NCI-H2081 treated with DMSO at 0.1 percent for 48 hours (cell line): ENCODE results near the gene FICD.
"Not testable (repeated sequence)": the region's sequence is repeated elsewhere in the genome, so short reads cannot be mapped to it uniquely, and the experiment has no call there.

ENCODE experiments used
- DNase-seq: peaks from one replicate; lab custom pipeline; 2025; lab: John Stamatoyannopoulos, UW

Gene FICD

GRCh38 chr12:108514973-108515814 lies at the start of gene FICD:
Gene FICD (plus strand): TSS chr12:108515277. CDS start chr12:108516973, 1,696 bp downstream.
- peak; percentile 94 for DNase-seq

DNA sequence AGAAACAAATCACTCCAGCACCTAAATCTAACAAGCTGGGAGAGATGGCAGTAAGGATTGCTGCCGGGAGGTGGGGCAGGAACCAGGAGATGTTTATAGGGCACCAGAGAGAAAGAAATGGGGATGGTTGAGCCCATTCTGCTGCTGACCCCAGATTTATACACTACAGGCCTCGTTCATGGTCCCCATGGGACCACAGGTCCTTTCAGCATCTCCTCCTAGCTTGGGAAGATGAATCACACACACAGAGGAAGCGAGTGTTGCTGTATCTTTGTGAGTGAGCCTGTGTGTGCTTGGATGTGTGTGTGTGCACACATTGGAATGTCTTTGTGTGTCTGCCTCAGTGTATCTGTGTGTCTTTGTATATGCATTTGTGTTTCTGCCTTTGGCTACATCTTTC lies 49.7 kb upstream of the FICD start:
- no peak for DNase-seq

- no peak for DNase-seq
Observed at GRCh38 chr12:108468196-108468968, 46.7 kb upstream of the FICD start.

DNA sequence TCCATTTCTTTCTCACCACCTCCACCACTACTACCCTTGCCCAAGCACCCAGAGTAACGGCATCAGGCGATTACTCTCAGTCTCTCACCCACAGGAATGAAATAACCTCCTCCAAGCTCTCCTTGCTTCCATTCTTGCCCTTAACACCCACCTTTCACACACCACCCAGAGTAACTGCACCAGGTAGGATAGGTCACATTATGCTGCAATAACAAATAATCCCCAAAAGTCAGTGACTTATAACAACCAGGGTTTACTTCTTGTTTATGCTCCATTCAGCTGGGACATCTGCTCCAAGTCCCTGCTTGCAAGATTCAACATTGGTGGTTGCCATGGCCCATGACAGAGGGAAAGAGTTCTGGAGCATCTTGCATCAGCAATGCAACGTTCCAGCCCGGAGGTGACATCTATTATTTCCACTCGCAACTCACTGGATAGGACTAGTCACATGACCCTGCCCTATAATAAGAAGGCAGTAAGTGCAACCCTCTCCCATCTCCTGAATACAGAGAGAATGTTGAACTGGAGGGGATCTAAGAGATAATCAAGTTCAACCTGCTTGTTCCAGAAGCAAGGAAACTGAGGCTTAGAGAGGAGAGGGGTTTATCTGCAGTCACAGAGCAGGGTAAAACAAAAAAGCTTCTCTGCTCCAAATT lies 41.5 kb upstream of the FICD start:
- DNase-seq: no peak

- DNase-seq: no peak
Observed at GRCh38 chr12:108475396-108475795, 39.7 kb upstream of the FICD start.

- no peak for DNase-seq
Observed at GRCh38 chr12:108477055-108477880, 37.8 kb upstream of the FICD start.

GRCh38 chr12:108477881-108478259 lies 37.2 kb upstream of the FICD start:
- no peak for DNase-seq

DNA sequence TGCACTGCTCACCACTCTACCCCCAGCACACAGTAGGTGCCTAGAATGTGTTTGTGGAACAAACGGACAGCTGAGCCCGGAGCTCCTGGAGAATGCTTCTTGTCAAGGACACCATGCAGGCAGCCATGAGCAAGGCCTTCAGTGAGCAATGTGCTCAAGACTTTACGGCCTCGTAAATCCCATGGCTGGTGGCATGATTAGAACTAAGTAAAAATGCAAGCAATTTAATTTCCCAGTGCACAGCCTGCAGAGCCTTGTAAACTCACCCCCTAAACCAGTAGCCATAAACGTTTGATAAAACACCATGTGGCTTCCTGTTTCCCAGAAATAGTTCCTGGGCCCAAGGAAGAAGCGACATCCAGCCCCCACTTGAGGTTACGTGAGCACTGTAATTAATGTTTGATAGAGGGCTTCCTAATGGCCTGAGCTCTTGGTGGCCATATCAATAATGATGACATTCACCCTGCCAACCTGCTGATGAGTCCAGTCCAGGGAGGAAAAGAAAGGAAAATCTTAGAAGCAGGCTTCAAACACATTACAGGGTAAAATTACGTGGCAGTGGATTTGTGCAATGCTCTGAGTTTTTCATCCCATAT lies 36.4 kb upstream of the FICD start:
- no peak for DNase-seq

DNA sequence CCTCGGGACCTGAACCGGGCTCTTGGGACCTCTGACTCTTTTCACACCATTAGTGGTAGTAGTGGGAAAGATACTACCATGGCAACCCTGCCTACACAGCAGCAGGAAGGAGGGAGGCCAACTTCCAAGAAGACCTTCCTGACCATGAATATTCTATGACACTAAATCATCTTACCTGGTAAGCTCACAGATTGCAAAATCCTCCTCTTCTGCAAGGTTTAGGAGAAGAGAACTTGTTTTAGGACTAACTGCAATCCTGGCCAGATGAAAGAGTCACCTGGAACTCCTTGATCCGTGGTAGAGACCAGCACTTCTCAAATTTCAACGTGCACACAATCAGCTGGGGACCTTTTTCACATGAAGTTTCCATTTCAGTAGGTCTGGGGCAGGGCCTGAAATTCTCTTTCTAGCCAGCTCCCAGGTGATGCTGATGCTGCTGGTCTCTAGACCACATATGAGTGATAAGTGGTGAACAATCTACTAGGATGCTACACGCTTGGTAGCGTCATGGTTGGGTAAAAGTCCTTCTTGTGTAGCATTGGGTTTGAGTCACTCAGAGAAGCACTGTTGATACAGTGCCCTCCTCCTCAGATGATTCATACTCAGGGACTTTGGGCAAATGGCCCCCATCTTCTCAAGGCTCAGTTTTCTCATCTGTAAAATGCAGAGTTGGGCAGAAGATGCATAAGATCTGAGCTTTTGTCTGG lies 35.6 kb upstream of the FICD start:
- no peak for DNase-seq

GRCh38 chr12:108482717-108483212 lies 32.3 kb upstream of the FICD start:
- no peak for DNase-seq

DNA sequence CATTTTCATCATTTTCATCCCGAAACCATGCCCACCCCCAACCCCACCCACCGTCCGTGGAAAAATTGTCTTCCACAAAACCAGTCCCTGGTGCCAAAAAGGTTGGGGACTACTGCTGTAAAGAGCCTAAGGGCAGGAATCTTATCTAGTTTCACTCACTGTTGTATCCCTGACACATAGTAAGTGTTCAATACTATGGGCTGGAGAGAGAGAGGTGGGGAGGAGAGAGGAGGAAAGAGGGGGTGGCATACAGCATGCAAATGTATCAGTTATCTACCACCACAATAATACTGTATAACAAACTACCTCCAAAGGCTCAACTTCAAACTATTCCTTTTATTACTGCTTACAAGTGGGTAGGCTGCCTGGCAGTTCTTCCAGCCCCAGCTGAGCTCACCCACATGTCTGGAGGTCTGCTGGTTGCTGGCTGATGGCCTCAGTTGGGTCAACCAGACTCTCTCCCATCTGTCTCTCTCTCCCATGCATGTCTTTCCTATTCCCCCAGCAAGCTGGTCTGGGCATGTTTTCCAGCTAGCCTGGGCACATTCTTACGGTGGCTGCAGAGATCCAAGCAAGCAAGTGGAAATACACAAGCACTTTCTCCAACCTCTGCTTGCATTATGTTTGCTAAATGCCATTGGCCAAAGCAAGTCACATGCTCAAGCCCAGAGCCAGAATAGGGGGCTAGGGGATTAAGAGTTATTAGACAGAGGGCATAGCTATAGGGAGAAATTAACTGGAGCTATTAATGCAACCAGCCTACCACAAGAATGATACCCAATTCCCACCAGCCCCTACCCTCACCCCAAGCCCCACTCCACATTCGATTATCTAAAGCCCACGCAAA lies 31.6 kb upstream of the FICD start:
- no peak for DNase-seq

- DNase-seq: no peak
Observed at GRCh38 chr12:108484431-108484830, 30.6 kb upstream of the FICD start.

DNA sequence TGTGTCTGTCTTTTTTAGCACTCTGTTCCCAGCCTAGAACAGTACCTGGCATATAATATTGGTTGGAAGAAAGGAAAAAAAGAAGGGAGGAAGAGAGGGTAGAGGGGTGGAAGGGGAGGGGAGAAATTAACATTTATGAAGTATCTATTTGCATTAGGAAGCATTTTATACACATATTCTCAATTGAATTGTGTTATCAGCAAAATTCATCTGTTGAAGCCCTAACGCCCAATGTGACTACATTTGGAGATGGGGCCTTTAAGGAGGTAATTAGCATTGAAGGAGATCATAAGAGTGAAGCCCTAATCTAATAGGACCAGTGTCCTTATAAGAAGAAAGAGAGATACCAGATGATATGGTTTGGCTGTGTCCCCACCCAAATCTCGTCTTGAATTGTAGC lies 30.2 kb upstream of the FICD start:
- no peak for DNase-seq

DNA sequence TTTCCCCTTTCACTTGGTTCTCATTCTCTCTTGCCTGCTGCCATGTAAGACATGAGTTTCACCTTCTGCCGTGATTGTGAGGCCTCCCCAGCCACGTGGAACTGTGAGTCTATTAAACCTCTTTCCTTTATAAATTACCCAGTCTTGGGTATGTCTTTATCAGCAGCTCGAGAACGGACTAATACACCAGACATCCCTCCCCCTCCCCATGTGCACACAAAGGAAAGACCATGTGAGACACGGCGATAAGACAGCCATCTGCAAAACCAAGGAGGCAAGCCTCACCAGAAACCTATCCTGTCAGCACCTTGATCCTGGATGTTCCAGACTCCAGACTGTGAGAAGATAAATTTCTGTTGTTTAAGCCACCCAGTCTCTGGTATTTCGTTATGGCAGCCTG lies 29.7 kb upstream of the FICD start:
- DNase-seq: not testable (repeated sequence)

DNA sequence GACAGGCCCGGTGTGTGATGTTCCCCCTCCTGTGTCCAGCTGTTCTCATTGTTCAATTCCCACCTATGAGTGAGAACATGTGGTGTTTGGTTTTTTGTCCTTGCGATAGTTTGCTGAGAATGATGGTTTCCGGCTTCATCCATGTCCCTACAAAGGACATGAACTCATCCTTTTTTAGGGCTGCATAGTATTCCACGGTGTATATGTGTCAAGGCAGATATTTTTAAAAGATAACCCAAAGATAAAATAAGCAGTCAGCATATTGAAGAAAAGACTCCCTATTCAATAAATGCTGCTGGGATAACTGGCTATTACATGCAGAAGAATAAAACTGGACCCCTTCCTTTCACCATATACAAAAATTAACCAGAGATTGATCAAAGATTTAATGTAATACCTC lies 28.0 kb upstream of the FICD start:
- DNase-seq: not testable (repeated sequence)

GRCh38 chr12:108491256-108491655 lies 23.8 kb upstream of the FICD start:
- DNase-seq: no peak

DNA sequence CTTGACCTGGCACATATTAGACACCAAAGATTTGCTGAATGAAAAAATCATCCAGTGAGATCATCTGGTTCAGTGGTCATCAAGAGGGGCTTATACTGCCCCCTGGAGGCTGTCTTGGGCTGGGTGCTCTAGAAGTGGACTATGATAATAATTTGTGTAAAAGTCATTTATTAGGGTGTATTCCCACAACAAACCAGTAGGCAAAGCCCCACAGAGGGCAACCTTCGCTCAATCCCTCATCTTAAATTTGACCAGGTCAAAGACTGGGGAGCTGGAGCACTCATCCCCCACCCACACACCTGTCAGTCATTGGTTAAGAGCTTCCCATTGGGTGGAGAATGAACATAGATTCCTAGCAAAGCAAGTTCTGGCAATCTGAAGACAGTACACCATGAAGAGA lies 20.0 kb upstream of the FICD start:
- no peak for DNase-seq

- no peak for DNase-seq
Observed at GRCh38 chr12:108495823-108496579, 19.1 kb upstream of the FICD start.

GRCh38 chr12:108498136-108498535 lies 16.9 kb upstream of the FICD start:
- DNase-seq: no peak
